Progenitor cell of endocrine pancreas (in vitro differentiated cells): ENCODE measurements around the gene C10orf95. TPM values are rescaled to one million over a fixed set of nuclear protein-coding genes. Genes with fewer than 3 reads are reported as not detected.
"Not testable (repeated sequence)": the region's sequence is repeated elsewhere in the genome, so short reads cannot be mapped to it uniquely, and the experiment has no call there.

Experiments used
- DNase-seq: peaks from one replicate; pipeline ENCODE4 v3.0.0; 2021; ENCODE audit warnings: low spot score; ENCODE audit not compliant: unreplicated experiment
- H3K27ac Mint-ChIP-seq: 2 replicates; pipeline ENCODE4 v1.8.0; 2021; ENCODE audit warnings: mild to moderate bottlenecking, moderate library complexity, mixed read lengths
- H3K27me3 Mint-ChIP-seq: 2 replicates; pipeline ENCODE4 v1.8.0; 2021; ENCODE audit warnings: mixed read lengths
- H3K36me3 Mint-ChIP-seq: 2 replicates; pipeline ENCODE4 v1.8.0; 2022; ENCODE audit warnings: mixed read lengths; ENCODE audit not compliant: insufficient read depth
- H3K4me1 Mint-ChIP-seq: 2 replicates; pipeline ENCODE4 v1.8.0; 2021; ENCODE audit warnings: low read depth, mixed read lengths
- H3K4me3 Mint-ChIP-seq: 2 replicates; pipeline ENCODE4 v1.8.0; 2021; ENCODE audit warnings: low read depth, mild to moderate bottlenecking, moderate library complexity, mixed read lengths
- H3K9me3 Mint-ChIP-seq: 2 replicates; pipeline ENCODE4 v1.8.0; 2021; ENCODE audit warnings: low read depth, mixed read lengths
- long read RNA-seq: library from polyadenylated mRNA; unstranded; transcript quantifications from one replicate; pipeline ENCODE4 v2.0.0, GENCODE V29; 2020
- total RNA-seq: library from RNA; stranded (reverse); gene quantifications from 2 replicates; pipeline ENCODE4 v1.2.1, GENCODE V29; 2021
- TF ChIP-seq, protein P1 (sequence below): fragments of 200-600 bp; sonication (generic); IDR thresholded peaks from one replicate; pipeline ENCODE4 v1.5.0; 2021; ENCODE audit warnings: antibody characterized with exemption, mild to moderate bottlenecking; ENCODE audit not compliant: unreplicated experiment

The C10orf95 gene, protein sequence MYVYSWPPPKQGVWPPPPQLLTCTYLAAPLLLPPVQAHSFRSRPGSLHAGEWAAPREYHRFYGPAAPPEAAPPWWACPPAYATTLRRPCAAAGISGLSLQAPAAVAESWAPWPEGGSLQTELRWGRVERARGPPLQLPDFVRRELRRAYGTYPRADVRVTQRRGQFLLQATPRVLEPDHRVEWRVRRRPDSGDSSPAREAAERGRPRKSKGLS
- total RNA-seq: 0.73 and 0.77 TPM in 2 replicates
- long read RNA-seq: 0 reads

DNA sequence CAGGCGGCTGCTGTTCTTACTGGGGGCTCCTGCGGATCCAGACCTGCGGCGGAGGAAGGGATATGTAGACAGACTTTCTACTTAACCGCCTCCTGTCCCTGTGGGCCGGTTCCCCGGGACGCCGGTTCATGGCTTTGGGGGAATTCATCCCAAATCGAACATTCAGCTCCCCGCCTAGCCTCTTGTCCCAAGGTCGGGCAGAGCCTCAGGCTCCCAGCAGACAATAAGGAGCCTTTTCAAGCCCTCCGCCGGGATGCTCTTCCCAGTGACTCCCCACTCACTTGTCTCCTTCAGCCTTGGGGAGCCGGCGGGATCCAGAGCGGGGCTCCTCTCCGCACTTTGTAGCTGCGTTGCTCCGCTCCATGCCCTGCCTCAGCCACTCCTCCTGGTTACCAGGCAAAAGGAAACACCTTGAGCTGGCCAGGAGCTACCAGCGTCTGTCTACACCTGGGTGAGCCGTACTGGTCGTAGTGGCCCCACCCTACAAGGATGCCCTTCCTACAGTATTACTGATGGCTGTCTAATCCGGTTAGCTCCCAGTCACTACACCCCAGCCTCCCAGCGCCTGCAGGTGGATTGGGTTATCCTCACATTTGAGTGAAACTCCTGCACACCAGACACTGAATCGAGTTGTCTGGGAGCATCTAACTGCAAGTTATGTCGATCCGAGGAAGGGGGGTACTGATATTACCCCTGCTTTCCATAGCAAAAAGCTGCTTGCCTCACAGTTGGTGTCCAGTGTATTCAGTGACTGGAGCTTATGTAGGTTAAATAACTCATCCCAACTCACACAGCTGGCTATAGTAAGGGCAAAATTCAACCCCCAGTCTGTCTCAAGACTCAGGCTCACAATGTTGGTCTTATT is at the start of gene C10orf95:
Gene C10orf95 (minus strand): TSS at position 439 of the 865 bp plus-strand sequence. CDS start 450 bp downstream, outside the sequence.
- Mint-ChIP-seq H3K27me3 (no peaks in the 10 kb centered on the region), H3K4me3 (peak within 1 kb of the TSS; percentile 90), H3K36me3 (peaks cover 5% of the 10 kb centered on the region), H3K9me3 (no peaks in the 10 kb centered on the region), H3K27ac (peak within 1 kb of the TSS; percentile 92), H3K4me1 (peaks cover 30% of the 10 kb centered on the region)
- DNase-seq: no peak
- TF ChIP-seq, protein P1, sequence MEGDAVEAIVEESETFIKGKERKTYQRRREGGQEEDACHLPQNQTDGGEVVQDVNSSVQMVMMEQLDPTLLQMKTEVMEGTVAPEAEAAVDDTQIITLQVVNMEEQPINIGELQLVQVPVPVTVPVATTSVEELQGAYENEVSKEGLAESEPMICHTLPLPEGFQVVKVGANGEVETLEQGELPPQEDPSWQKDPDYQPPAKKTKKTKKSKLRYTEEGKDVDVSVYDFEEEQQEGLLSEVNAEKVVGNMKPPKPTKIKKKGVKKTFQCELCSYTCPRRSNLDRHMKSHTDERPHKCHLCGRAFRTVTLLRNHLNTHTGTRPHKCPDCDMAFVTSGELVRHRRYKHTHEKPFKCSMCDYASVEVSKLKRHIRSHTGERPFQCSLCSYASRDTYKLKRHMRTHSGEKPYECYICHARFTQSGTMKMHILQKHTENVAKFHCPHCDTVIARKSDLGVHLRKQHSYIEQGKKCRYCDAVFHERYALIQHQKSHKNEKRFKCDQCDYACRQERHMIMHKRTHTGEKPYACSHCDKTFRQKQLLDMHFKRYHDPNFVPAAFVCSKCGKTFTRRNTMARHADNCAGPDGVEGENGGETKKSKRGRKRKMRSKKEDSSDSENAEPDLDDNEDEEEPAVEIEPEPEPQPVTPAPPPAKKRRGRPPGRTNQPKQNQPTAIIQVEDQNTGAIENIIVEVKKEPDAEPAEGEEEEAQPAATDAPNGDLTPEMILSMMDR: no peak

DNA sequence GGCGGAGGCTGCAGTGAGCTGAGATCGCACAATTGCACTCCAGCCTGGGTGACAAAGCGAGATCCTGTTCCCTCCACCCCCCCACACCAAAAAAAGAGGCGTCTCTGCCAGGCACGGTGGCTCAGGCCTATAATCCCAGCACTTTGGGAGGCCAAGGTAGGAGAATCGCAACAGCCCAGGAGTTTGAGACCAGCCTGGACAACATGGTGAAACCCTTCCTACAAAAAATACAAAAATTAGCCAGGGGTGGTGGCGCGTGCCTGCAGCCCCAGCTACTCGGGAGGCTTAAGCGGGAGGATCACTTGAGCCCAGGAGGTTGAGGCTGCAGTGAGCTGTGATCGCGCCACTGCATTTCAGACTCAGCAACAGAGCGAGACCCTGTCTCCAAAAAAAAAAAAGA is 49.3 kb upstream of the C10orf95 start:
- not testable (repeated sequence) for H3K27ac Mint-ChIP-seq, H3K9me3 Mint-ChIP-seq, H3K4me3 Mint-ChIP-seq, DNase-seq, H3K36me3 Mint-ChIP-seq, H3K27me3 Mint-ChIP-seq
- H3K4me1 Mint-ChIP-seq: peaks cover 10% of the 10 kb centered on the region

DNA sequence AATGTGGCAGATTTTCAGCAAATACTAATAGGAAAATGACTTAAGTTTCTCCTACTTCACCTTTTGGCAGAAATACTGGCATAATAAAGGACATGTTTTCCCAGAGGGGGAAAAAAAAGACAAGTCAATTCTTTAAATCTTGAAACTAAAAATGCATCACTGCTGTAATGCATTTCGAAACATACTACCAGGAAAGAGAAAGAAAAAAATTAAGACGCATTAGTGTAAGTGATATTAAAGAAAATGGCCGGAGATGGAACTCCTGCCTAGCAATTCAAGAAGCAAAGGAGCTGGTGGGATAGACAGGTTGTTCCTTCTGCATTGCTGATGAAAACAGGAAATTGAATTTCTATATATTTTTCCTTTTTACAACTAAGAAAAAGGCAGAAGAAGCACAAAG is 48.0 kb upstream of the C10orf95 start:
- no peak for DNase-seq
- Mint-ChIP-seq H3K27me3 (no peaks in the 10 kb centered on the region), H3K9me3 (no peaks in the 10 kb centered on the region), H3K4me3 (no peak overlapping the region), H3K4me1 (peaks cover 1% of the 10 kb centered on the region), H3K27ac (no peak overlapping the region), H3K36me3 (no peaks in the 10 kb centered on the region)
- TF ChIP-seq, protein P1: no peak

DNA sequence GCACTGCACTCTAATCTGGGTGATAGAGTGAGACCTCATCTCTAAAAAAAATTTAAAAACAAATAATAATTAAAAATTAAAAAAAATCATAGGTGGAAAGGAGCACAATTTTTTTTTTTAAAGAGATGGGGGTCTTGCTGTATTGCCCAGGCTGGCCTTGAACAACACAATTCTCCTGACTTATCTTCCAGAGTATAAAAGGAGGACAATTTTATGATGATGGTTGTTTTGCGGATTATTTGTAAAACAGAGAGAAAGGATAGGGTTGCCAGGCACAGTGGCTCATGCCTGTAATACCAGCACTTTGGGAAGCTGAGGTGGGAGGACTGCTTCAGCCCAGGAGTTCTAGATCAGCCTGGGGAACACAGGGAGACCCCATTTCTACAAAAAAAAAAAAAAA is 46.2 kb upstream of the C10orf95 start:
- Mint-ChIP-seq H3K4me3 (no peak overlapping the region), H3K36me3 (peaks cover 1% of the 10 kb centered on the region), H3K9me3 (no peaks in the 10 kb centered on the region), H3K27ac (no peak overlapping the region), H3K27me3 (no peaks in the 10 kb centered on the region), H3K4me1 (peaks cover 9% of the 10 kb centered on the region)
- TF ChIP-seq, protein P1: no peak
- no peak for DNase-seq

DNA sequence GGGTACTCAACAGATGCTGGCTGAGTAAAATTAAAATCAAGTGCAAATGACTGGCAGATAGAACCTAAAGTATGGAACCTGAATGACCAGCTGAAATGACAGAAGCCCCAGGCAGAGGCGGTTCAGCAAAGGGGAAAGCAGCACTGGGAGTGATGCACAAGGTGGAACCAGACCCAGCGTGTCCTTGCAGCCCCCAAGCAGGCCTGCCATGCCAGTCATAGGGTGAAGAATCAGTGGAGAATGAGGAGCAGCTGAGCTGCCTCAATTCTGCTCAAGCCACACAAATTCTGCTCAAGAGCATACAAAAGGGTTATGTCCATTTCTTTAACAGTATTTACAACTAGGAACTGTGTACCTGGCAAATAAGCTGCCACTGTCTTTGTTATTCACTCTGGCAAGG is 42.4 kb upstream of the C10orf95 start:
- Mint-ChIP-seq H3K4me1 (peaks cover 9% of the 10 kb centered on the region), H3K36me3 (peaks cover 1% of the 10 kb centered on the region), H3K9me3 (no peaks in the 10 kb centered on the region), H3K27me3 (no peaks in the 10 kb centered on the region), H3K27ac (no peak overlapping the region), H3K4me3 (no peak overlapping the region)
- TF ChIP-seq, protein P1: no peak
- DNase-seq: no peak
